Stomach (tissue), 9 donors: ENCODE data around the gene RBMS3. TPM values are rescaled to one million over a fixed set of nuclear protein-coding genes. Genes with fewer than 3 reads are reported as not detected.

Experiments used
- DNase-seq, 2 donors: peaks; one replicate each; pipeline versions ENCODE4 v3.0.0 to v3.0.0-alpha.2; 2013 to 2019
- H3K27ac ChIP-seq, 5 donors: fragments of 200-600 bp in 4 of 5; sonication (generic) in 4 of 5; one replicate each; pipeline ENCODE4 v1.5.1; 2013 to 2019; ENCODE audit warnings: mild to moderate bottlenecking in 1 of 5, moderate library complexity in 1 of 5
- H3K27me3 ChIP-seq, 3 donors: fragments of 200-600 bp; sonication (generic); one replicate each; pipeline ENCODE4 v1.5.1; 2017 to 2019; ENCODE audit warnings: mixed run types in 1 of 3
- H3K36me3 ChIP-seq, 4 donors: fragments of 200-600 bp; sonication (generic); 1 replicate in 3 of 4; 2 replicates in 1 of 4; pipeline ENCODE4 v1.5.1; 2016 to 2019
- H3K4me1 ChIP-seq, 4 donors: fragments of 200-600 bp; sonication (generic); one replicate each; pipeline ENCODE4 v1.5.1; 2016 to 2019
- H3K4me3 ChIP-seq, 4 donors: fragments of 200-600 bp; sonication (generic) in 3 of 4; one replicate each; pipeline ENCODE4 v1.5.1; 2016 to 2019; ENCODE audit warnings: mild to moderate bottlenecking in 1 of 4
- H3K9me3 ChIP-seq, 4 donors: fragments of 200-600 bp; sonication (generic); one replicate each; pipeline ENCODE4 v1.5.1; 2016 to 2019
- EP300 ChIP-seq: sonication (generic); formaldehyde crosslinking; IDR thresholded peaks from one replicate; pipeline ENCODE4 v1.6.1; 2017; ENCODE audit warnings: antibody characterized with exemption
- POLR2A ChIP-seq, 4 donors: fragments of 450-650 bp; IDR thresholded peaks; one replicate each; pipeline ENCODE4 v1.6.1; 2016; ENCODE audit warnings: antibody characterized with exemption in 4 of 4, control low read depth in 2 of 4, mild to moderate bottlenecking in 1 of 4, moderate library complexity in 1 of 4
- POLR2AphosphoS5 ChIP-seq, 3 donors: sonication (generic); formaldehyde crosslinking; IDR thresholded peaks; one replicate each; pipeline ENCODE4 v1.6.1; 2016; ENCODE audit warnings: antibody characterized with exemption in 3 of 3
- WGBS, 5 donors: extraction: QIAGEN DNeasy Blood & Tissue Kit in 3 of 5; methylation state at CpG; one replicate each; pipeline versions ENCODE4 v1.1.5 to v1.1.7; 2013 to 2018; 5-methylcytosine and 5-hydroxymethylcytosine counted together
- intact Hi-C: fragments of 100-400 bp; cut with DNase I; formaldehyde crosslinking; loops from one replicate; pipeline ENCODE4 v1.15.1; 2023; ENCODE audit warnings: low total_unique reads
- polyA plus RNA-seq, 3 donors: library from polyadenylated mRNA; stranded (reverse); fragments of 200-250 nt; gene quantifications; one replicate each; pipeline ENCODE4 v1.2.3, GENCODE V29; 2013
- total RNA-seq, 5 donors: library from RNA; depleted of rRNA; stranded (reverse); fragments of >200 nt; gene quantifications; one replicate each; pipeline versions ENCODE4 v1.1.0 to v1.2.3, GENCODE V29; 2014 to 2016
- TF ChIP-seq, protein P1 (sequence below), 7 experiments: fragments of 450-650 bp in 4 of 7; fragments of 200-600 bp in 3 of 7; sonication (generic) in 3 of 7; IDR thresholded peaks; one replicate each; pipeline ENCODE4 v1.5.1; 2016 to 2019; ENCODE audit warnings: antibody characterized with exemption in 7 of 7, control low read depth in 2 of 7, mild to moderate bottlenecking in 1 of 7
- donor health status: healthy with polysubstance abuse.
- donor health status: Bipolar disorder and iron deficiency.
- donor health status: healthy.

Gene RBMS3
- total and polyA plus RNA-seq, 8 donors: 2.0 to 103 (median 16.0) TPM

DNA sequence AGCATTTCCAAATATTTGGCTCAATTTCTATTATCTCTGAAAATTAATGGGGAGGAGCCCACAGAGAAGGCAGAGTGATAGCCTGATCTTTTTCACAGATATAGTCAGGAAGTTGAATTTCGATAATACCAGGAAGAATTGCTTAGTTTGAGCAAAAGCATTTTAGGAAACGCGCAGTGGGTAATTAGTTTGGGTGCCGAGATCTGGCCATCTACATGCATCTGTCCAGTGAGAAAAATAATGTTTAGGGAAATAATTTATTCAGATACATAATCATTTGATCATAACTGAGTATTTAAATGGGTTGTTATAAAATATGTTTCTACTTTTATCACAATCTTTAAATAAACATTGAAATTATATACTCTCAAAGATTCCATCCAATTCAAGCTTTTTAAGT lies 653.9 kb downstream of the RBMS3 start:
- 80 to 91% (median 88%) methylated on average over 4 of the region's 4 CpGs for WGBS, 5 donors
- Histone ChIP-seq H3K27me3 (no peaks in the 10 kb centered on the region), H3K4me3 (no peak overlapping the region), H3K36me3 (no peaks in the 10 kb centered on the region), H3K27ac (no peak overlapping the region), H3K9me3 (no peaks in the 10 kb centered on the region), H3K4me1 (no peaks in the 10 kb centered on the region)
- TF ChIP-seq POLR2A (IDR thresholded peaks at IDR 0.05) (no peak), EP300 (no peak), POLR2AphosphoS5 (IDR thresholded peaks at IDR 0.05) (no peak)
- TF ChIP-seq, protein P1, sequence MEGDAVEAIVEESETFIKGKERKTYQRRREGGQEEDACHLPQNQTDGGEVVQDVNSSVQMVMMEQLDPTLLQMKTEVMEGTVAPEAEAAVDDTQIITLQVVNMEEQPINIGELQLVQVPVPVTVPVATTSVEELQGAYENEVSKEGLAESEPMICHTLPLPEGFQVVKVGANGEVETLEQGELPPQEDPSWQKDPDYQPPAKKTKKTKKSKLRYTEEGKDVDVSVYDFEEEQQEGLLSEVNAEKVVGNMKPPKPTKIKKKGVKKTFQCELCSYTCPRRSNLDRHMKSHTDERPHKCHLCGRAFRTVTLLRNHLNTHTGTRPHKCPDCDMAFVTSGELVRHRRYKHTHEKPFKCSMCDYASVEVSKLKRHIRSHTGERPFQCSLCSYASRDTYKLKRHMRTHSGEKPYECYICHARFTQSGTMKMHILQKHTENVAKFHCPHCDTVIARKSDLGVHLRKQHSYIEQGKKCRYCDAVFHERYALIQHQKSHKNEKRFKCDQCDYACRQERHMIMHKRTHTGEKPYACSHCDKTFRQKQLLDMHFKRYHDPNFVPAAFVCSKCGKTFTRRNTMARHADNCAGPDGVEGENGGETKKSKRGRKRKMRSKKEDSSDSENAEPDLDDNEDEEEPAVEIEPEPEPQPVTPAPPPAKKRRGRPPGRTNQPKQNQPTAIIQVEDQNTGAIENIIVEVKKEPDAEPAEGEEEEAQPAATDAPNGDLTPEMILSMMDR (IDR thresholded peaks at IDR 0.05): no peak
- no peak for DNase-seq
- intact Hi-C loops: no loop called here

DNA sequence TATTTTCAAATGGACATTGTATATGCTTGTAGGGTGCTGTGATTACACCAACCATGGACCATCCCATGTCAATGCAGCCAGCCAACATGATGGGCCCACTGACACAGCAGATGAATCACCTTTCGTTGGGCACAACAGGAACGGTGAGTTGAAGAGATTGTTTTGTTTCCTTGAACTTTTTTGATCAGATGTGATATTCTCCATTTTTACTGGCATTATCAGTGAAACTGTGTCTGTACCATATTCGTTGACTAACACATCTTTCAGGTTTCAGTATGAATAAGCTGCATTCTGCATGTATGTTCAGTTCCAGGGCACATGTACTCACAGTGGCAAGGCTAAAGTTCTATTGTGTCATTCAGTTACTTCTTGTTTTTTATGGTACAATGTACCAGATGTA lies 655.2 kb downstream of the RBMS3 start:
- no peaks in the 10 kb centered on the region for H3K27me3 ChIP-seq
- no peak for TF ChIP-seq EP300
- no peak for TF ChIP-seq POLR2AphosphoS5 (IDR thresholded peaks at IDR 0.05)
- no peak for TF ChIP-seq POLR2A (IDR thresholded peaks at IDR 0.05)
- TF ChIP-seq, protein P1 (IDR thresholded peaks at IDR 0.05): no peak
- WGBS, 5 donors: 77 to 87% (median 85%) methylated on average over 3 of the region's 3 CpGs
- no peaks in the 10 kb centered on the region for H3K9me3 ChIP-seq
- peaks cover 0 to 12% (median 2%) of the 10 kb centered on the region in 4 donors for H3K4me1 ChIP-seq
- no peak for DNase-seq
- intact Hi-C loops: no loop called here
- H3K36me3 ChIP-seq: no peaks in the 10 kb centered on the region
- H3K4me3 ChIP-seq: no peak overlapping the region
- no peak overlapping the region for H3K27ac ChIP-seq

DNA sequence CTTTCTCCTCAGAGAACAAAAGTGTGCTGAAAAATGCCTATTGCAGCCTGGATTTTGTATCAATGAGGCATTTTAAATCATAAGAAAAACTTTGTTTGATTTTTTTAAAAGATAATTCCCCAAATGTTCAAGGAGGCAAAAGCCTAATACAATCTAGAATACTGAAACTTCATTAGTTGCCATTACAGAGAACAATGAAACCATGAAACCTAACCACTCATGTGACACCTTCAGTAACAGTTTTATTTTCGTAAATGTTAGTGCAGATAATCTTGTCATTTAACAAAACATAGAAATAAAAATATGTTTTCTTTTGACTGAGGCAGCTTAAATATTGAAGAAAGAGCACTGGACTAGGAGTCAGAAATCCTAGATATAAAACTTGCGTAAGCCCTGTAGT lies 655.9 kb downstream of the RBMS3 start:
- no peaks in the 10 kb centered on the region for H3K36me3 ChIP-seq
- no peak for TF ChIP-seq POLR2AphosphoS5 (IDR thresholded peaks at IDR 0.05)
- TF ChIP-seq, protein P1 (IDR thresholded peaks at IDR 0.05): no peak
- TF ChIP-seq EP300: no peak
- no peak for TF ChIP-seq POLR2A (IDR thresholded peaks at IDR 0.05)
- H3K4me1 ChIP-seq: peaks cover 0 to 18% (median 2%) of the 10 kb centered on the region in 4 donors
- no peak overlapping the region for H3K27ac ChIP-seq
- H3K27me3 ChIP-seq: no peaks in the 10 kb centered on the region
- intact Hi-C loops: no loop called here
- no peak for DNase-seq
- H3K4me3 ChIP-seq: no peak overlapping the region
- WGBS, 5 donors: 89 to 94% (median 92%) methylated on average over 2 of the region's 2 CpGs
- H3K9me3 ChIP-seq: no peaks in the 10 kb centered on the region

DNA sequence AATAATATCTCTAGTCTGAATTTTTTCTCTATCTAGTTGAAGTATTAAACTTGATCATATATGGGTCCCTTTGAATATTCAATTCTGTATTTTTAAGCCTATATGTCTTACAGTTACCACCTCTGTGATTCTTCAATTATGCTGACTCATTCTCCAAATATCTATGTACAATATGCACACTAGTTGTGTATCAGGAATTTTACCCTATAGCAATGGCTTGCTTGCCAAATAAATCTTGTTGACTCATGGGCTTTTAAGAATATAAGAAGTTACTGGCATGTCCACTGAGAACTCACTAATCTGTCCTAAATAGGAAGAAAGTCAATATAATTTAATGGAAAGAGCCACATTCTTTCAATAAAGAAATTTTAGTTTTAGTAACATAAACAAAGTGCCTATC lies 656.3 kb downstream of the RBMS3 start:
- H3K4me1 ChIP-seq: peaks cover 0 to 18% (median 2%) of the 10 kb centered on the region in 4 donors
- H3K4me3 ChIP-seq: no peak overlapping the region
- no peaks in the 10 kb centered on the region for H3K36me3 ChIP-seq
- intact Hi-C loops: no loop called here
- no peak for DNase-seq
- H3K9me3 ChIP-seq: no peaks in the 10 kb centered on the region
- TF ChIP-seq POLR2A (IDR thresholded peaks at IDR 0.05): no peak
- TF ChIP-seq EP300: no peak
- no peak for TF ChIP-seq POLR2AphosphoS5 (IDR thresholded peaks at IDR 0.05)
- TF ChIP-seq, protein P1 (IDR thresholded peaks at IDR 0.05): no peak
- no peak overlapping the region for H3K27ac ChIP-seq
- H3K27me3 ChIP-seq: no peaks in the 10 kb centered on the region
